HEK293 (cell line): ENCODE measurements around the gene WSCD2.

Experiments
- CTCF ChIA-PET: fragments of 350-600 bp; formaldehyde crosslinking; extraction: SDS; loops from one replicate; lab custom pipeline; 2021; ENCODE audit warnings: antibody characterized with exemption; lab: Yijun Ruan, JAX
- POLR2A ChIA-PET: fragments of 300-600 bp; formaldehyde crosslinking; extraction: SDS; loops from one replicate; lab custom pipeline; 2020; ENCODE audit warnings: antibody characterized with exemption, inconsistent platforms; lab: Yijun Ruan, JAX
- H3K27ac ChIP-seq: fragments of 200-500 bp; sonication (Bioruptor generic); 2 replicates; pipeline ENCODE4 v1.5.1; 2014; ENCODE audit warnings: low read depth, low read length, control low read depth, inconsistent platforms; ENCODE audit errors: extremely low read depth
- H3K36me3 ChIP-seq, 2 experiments: fragments of 200-500 bp in 1 of 2; sonication (Bioruptor generic) in 1 of 2; 1 replicate in 1 of 2; 2 replicates in 1 of 2; pipeline ENCODE4 v1.5.1; 2014 to 2017; ENCODE audit warnings: inconsistent platforms in 2 of 2, low read length in 2 of 2; ENCODE audit not compliant: control insufficient read depth in 2 of 2, insufficient read depth in 1 of 2
- H3K4me1 ChIP-seq: fragments of 200-500 bp; sonication (Bioruptor generic); 2 replicates; pipeline ENCODE4 v1.5.1; 2014; ENCODE audit warnings: mild to moderate bottlenecking, low read length, inconsistent platforms; ENCODE audit not compliant: control insufficient read depth, insufficient read depth
- H3K4me3 ChIP-seq: 2 replicates; pipeline ENCODE4 v1.5.1; 2011; ENCODE audit warnings: low read depth, mild to moderate bottlenecking, control low read depth, low read length, moderate library complexity
- H3K9me3 ChIP-seq: fragments of 200-500 bp; sonication (Bioruptor generic); 2 replicates; pipeline ENCODE4 v1.5.1; 2014; ENCODE audit warnings: low read depth, low read length, inconsistent platforms; ENCODE audit not compliant: control insufficient read depth, insufficient read depth
- AEBP2 ChIP-seq: fragments of 450-650 bp; formaldehyde crosslinking; IDR thresholded peaks from 2 replicates; pipeline ENCODE4 v1.5.1; 2016; ENCODE audit warnings: missing biosample characterization, missing genetic modification characterization, borderline replicate concordance
- GLI4 ChIP-seq: fragments of 450-650 bp; formaldehyde crosslinking; IDR thresholded peaks from 2 replicates; pipeline ENCODE4 v1.5.1; 2016; ENCODE audit warnings: missing biosample characterization, missing genetic modification characterization
- PBX3 ChIP-seq: sonication (generic); formaldehyde crosslinking; IDR thresholded peaks from 2 replicates; pipeline ENCODE4 v1.8.1; 2022; ENCODE audit warnings: mild to moderate bottlenecking, moderate library complexity, missing genetic modification reagents
- PRDM6 ChIP-seq: fragments of 450-650 bp; formaldehyde crosslinking; IDR thresholded peaks from 2 replicates; pipeline ENCODE4 v1.5.1; 2017; ENCODE audit warnings: missing biosample characterization, missing genetic modification characterization
- RBAK ChIP-seq: fragments of 450-650 bp; formaldehyde crosslinking; IDR thresholded peaks from 2 replicates; pipeline ENCODE4 v1.5.1; 2016; ENCODE audit warnings: missing biosample characterization, missing genetic modification characterization
- SCRT1 ChIP-seq: fragments of 450-650 bp; formaldehyde crosslinking; IDR thresholded peaks from 2 replicates; pipeline ENCODE4 v1.5.1; 2016; ENCODE audit warnings: missing biosample characterization, missing genetic modification characterization, borderline replicate concordance
- ZBTB20 ChIP-seq: fragments of 450-650 bp; formaldehyde crosslinking; IDR thresholded peaks from 2 replicates; pipeline ENCODE4 v1.5.1; 2016; ENCODE audit warnings: missing biosample characterization, missing genetic modification characterization
- ZBTB21 ChIP-seq: fragments of 450-650 bp; formaldehyde crosslinking; IDR thresholded peaks from 2 replicates; pipeline ENCODE4 v1.5.1; 2017; ENCODE audit warnings: missing biosample characterization, missing genetic modification characterization
- ZFP3 ChIP-seq: fragments of 450-650 bp; formaldehyde crosslinking; IDR thresholded peaks from 2 replicates; pipeline ENCODE4 v1.5.1; 2016; ENCODE audit warnings: low read depth, missing biosample characterization, missing genetic modification characterization
- ZNF10 ChIP-seq: fragments of 450-650 bp; formaldehyde crosslinking; IDR thresholded peaks from 2 replicates; pipeline ENCODE4 v1.5.1; 2017; ENCODE audit warnings: missing biosample characterization, missing genetic modification characterization
- ZNF174 ChIP-seq: fragments of 450-650 bp; formaldehyde crosslinking; IDR thresholded peaks from 2 replicates; pipeline ENCODE4 v1.5.0; 2017; ENCODE audit warnings: missing biosample characterization, mild to moderate bottlenecking, missing genetic modification characterization
- ZNF362 ChIP-seq: fragments of 450-650 bp; formaldehyde crosslinking; IDR thresholded peaks from 2 replicates; pipeline ENCODE4 v1.5.1; 2016; ENCODE audit warnings: missing biosample characterization, missing genetic modification characterization
- ZNF48 ChIP-seq: fragments of 450-650 bp; formaldehyde crosslinking; IDR thresholded peaks from 2 replicates; pipeline ENCODE4 v1.5.1; 2016; ENCODE audit warnings: missing biosample characterization, missing genetic modification characterization
- ZNF549 ChIP-seq: fragments of 450-650 bp; IDR thresholded peaks from 2 replicates; pipeline ENCODE4 v1.5.1; 2018; ENCODE audit warnings: missing biosample characterization, missing genetic modification characterization, mild to moderate bottlenecking, inconsistent platforms, moderate library complexity
- ZNF555 ChIP-seq: fragments of 450-650 bp; formaldehyde crosslinking; conservative IDR thresholded peaks from 2 replicates; pipeline ENCODE4 v1.5.1; 2017; ENCODE audit warnings: missing biosample characterization, mild to moderate bottlenecking, missing genetic modification characterization, inconsistent platforms
- ZNF560 ChIP-seq: fragments of 450-650 bp; formaldehyde crosslinking; IDR thresholded peaks from 2 replicates; pipeline ENCODE4 v1.5.1; 2017; ENCODE audit warnings: missing biosample characterization, missing genetic modification characterization, borderline replicate concordance
- ZNF610 ChIP-seq: fragments of 450-650 bp; formaldehyde crosslinking; IDR thresholded peaks from 2 replicates; pipeline ENCODE4 v1.5.1; 2016; ENCODE audit warnings: missing biosample characterization, missing genetic modification characterization, borderline replicate concordance
- ZNF639 ChIP-seq: fragments of 450-650 bp; formaldehyde crosslinking; IDR thresholded peaks from 2 replicates; pipeline ENCODE4 v1.5.1; 2016; ENCODE audit warnings: missing biosample characterization, missing genetic modification characterization
- ZNF645 ChIP-seq: fragments of 450-650 bp; formaldehyde crosslinking; IDR thresholded peaks from 2 replicates; pipeline ENCODE4; 2016; ENCODE audit warnings: missing biosample characterization, missing genetic modification characterization
- ZNF660 ChIP-seq: fragments of 450-650 bp; IDR thresholded peaks from 2 replicates; pipeline ENCODE4 v1.5.1; 2018; ENCODE audit warnings: missing biosample characterization, mild to moderate bottlenecking, missing genetic modification characterization
- ZNF76 ChIP-seq: fragments of 450-650 bp; formaldehyde crosslinking; IDR thresholded peaks from 2 replicates; pipeline ENCODE4; 2016; ENCODE audit warnings: low read depth, missing biosample characterization, missing genetic modification characterization, borderline replicate concordance
- ZNF776 ChIP-seq: fragments of 450-650 bp; formaldehyde crosslinking; IDR thresholded peaks from 2 replicates; pipeline ENCODE4 v1.5.0; 2017; ENCODE audit warnings: missing biosample characterization, missing genetic modification characterization, borderline replicate concordance

WSCD2 gene

GRCh38 chr12:108199106-108199505 lies 70.0 kb downstream of the WSCD2 start (continued):
- no peak for TF ChIP-seq SCRT1 (tag by site-specific recombination)
- TF ChIP-seq ZBTB20 (tag by site-specific recombination), result no peak
- TF ChIP-seq AEBP2 (tag by site-specific recombination), result no peak
- no peak for TF ChIP-seq GLI4 (tag by site-specific recombination)
- no peak for TF ChIP-seq ZNF362 (tag by site-specific recombination)

- no peaks in the 10 kb centered on the region for H3K36me3 ChIP-seq
- no peak overlapping the region for H3K27ac ChIP-seq
- no peak for TF ChIP-seq ZNF174 (tag by site-specific recombination)
- TF ChIP-seq ZNF555 (tag by site-specific recombination), result no peak
- TF ChIP-seq PBX3 (CRISPR knock-in tag), result no peak
- TF ChIP-seq ZNF76 (tag by site-specific recombination), result no peak
- no peak for TF ChIP-seq ZNF639 (tag by site-specific recombination)
- TF ChIP-seq ZNF10 (tag by site-specific recombination), result no peak
- no peak for TF ChIP-seq ZNF645 (tag by site-specific recombination)
- no peak for TF ChIP-seq ZNF610 (tag by site-specific recombination)
- TF ChIP-seq ZNF48 (tag by site-specific recombination), result no peak
- TF ChIP-seq ZNF560, result no peak
- no peak for TF ChIP-seq ZBTB21 (tag by site-specific recombination)
- no peak for TF ChIP-seq ZNF776 (tag by site-specific recombination)
- TF ChIP-seq PRDM6 (tag by site-specific recombination), result no peak
- no peak for TF ChIP-seq ZFP3
- TF ChIP-seq ZNF549 (tag by site-specific recombination), result no peak
- TF ChIP-seq ZNF660 (tag by site-specific recombination), result no peak
- TF ChIP-seq RBAK (tag by site-specific recombination), result no peak
- POLR2A ChIA-PET, result no interaction called here
- CTCF ChIA-PET, result interaction anchor here (0.6 to 1.2 kb wide), 3 partner anchors 10 to 85 kb away, joined by 3 read pairs; no protein-coding TSS in a partner anchor
- no peaks in the 10 kb centered on the region for H3K9me3 ChIP-seq
- no peak overlapping the region for H3K4me3 ChIP-seq
- H3K4me1 ChIP-seq, result no peaks in the 10 kb centered on the region
Measured at GRCh38 chr12:108201808-108202207, 72.7 kb downstream of the WSCD2 start.
